ENCODE results near the gene MRTFA.

The MRTFA gene

DNA sequence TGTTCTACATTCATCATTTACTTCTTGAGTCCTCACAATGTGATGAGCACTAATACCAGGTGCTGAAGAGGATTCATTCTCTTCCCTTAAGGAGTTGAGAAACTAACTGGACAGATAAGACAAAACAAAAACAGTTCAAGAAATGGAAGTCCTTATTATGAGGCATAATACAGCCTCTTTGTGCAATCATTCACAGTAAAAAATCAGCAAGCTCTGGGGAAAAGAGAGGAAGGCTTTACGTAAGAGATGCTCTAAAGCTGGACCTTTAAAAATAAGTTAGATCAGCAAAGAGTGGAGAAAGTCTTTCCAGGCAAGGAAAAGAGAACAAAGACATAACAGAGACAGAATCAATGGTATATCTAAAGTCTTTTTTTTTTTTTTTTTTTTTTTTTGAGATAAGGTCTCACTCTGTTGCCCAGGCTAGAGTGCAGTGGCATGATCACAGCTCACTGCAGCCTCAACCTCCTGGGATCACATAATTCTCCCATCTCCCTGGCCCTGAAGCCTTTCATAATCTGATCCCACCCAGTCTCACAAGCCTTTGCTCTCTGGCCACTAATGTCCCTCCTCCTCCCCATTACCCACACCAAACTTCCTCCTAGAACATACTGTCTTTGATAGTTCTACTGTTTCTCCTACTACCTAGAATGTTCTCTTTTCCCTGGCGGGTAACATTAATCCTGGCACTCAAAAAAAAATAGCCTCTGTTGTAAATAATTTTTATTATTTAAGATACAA, 40.9 kb downstream of the MRTFA start:
- no peak overlapping the region for H3K27ac ChIP-seq
- no peak for TF ChIP-seq CTCF (IDR thresholded peaks at IDR 0.05)
- no peaks in the 10 kb centered on the region for H3K36me3 ChIP-seq
- H3K9me3 ChIP-seq: no peaks in the 10 kb centered on the region
- H3K27me3 ChIP-seq: no peaks in the 10 kb centered on the region
- DNase-seq: no peak
- no peak overlapping the region for H3K4me3 ChIP-seq
- peaks cover 0 to 81% (median 22%) of the 10 kb centered on the region in 4 donors for H3K4me1 ChIP-seq
- intact Hi-C loops (cut with DNase I; ENCODE audit: low total_unique reads): no loop called here

DNA sequence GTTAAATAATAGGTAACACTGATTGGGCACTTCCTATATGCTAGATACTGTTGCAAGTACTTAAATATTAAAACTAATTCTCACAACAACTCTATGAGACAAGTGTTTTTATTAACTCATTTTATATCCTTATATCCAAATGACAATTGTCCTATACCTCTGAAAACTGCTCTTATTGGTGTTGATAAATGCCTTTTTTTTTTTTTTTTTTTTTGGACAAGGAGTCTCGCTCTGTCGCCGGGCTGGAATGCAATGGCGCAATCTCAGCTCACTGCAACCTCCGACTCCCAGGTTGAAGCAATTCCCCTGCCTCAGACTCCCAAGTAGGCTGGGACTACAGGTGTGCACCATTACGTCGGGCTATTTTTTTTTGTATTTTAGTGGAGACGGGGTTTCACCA, 41.6 kb downstream of the MRTFA start:
- peaks cover 0 to 73% (median 22%) of the 10 kb centered on the region in 4 donors for H3K4me1 ChIP-seq
- H3K27me3 ChIP-seq: no peaks in the 10 kb centered on the region
- DNase-seq: no peak
- no peaks in the 10 kb centered on the region for H3K9me3 ChIP-seq
- no peak for TF ChIP-seq CTCF (IDR thresholded peaks at IDR 0.05)
- intact Hi-C loops (cut with DNase I; ENCODE audit: low total_unique reads): no loop called here
- H3K27ac ChIP-seq: no peak overlapping the region
- no peak overlapping the region for H3K4me3 ChIP-seq
- no peaks in the 10 kb centered on the region for H3K36me3 ChIP-seq

DNA sequence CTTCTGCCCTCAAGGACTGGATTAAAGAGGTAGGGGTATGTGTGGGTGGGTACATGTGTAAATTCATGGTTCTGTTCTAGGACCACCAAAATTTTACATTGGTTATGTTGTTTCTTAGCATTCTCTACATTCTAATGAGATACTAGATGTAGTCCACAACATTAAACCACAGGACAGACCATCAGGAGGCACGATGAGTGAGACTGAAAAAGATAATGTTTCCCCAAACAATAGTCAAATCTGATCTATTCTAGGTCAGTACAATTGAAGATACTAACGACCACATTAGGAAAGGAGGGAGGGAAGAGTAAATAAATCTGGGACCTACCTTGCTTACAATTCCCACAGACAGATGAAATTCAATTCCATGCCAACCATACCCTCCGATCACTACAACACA, 42.2 kb downstream of the MRTFA start:
- H3K4me3 ChIP-seq: no peak overlapping the region
- peaks cover 0 to 69% (median 22%) of the 10 kb centered on the region in 4 donors for H3K4me1 ChIP-seq
- TF ChIP-seq CTCF (IDR thresholded peaks at IDR 0.05): no peak
- H3K36me3 ChIP-seq: no peaks in the 10 kb centered on the region
- no peaks in the 10 kb centered on the region for H3K9me3 ChIP-seq
- no peak overlapping the region for H3K27ac ChIP-seq
- DNase-seq: no peak
- H3K27me3 ChIP-seq: no peaks in the 10 kb centered on the region
- intact Hi-C loops (cut with DNase I; ENCODE audit: low total_unique reads): no loop called here

DNA sequence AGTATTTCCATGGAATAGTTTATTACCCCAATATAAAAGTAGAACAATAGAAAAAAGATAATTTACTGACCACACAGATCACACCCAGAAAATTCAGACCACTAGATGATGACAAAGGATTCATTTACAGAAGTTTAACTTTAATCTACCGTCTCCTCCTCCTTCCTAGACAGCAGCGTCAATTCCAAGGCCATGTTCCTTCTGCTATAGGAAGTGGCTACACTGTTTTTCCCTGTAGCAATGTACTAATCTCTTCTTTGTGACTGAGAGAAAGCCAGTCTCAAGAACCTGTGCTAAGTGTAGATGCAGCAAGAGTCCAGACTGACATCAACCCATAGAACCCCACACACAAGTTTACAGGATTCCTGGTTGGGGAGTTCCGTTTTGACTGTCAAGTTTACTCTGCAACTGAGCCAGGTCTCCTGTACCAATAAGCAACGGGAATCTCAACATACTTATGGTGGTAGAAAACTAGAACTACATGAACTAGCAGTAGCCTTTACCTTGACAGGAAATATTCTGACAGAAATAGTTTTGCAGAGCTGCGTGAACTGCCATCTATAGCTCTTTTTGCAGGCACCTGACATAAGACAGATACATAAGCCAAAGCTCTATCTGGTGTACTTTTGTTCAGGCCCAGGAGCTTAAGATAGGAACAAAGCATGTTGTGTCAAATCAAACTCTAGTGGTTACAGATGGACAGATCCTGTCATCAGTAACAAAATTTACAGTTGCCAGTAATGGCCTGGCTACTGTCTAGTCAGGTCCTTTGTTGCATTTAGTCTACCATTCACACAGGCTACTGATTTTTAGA, 42.9 kb downstream of the MRTFA start:
- no peak overlapping the region for H3K4me3 ChIP-seq
- no peaks in the 10 kb centered on the region for H3K27me3 ChIP-seq
- no peak for DNase-seq
- H3K9me3 ChIP-seq: no peaks in the 10 kb centered on the region
- H3K4me1 ChIP-seq: peaks cover 0 to 71% (median 24%) of the 10 kb centered on the region in 4 donors
- no peak overlapping the region for H3K27ac ChIP-seq
- no peaks in the 10 kb centered on the region for H3K36me3 ChIP-seq
- no peak for TF ChIP-seq CTCF (IDR thresholded peaks at IDR 0.05)
- intact Hi-C loops (cut with DNase I; ENCODE audit: low total_unique reads): no loop called here

DNA sequence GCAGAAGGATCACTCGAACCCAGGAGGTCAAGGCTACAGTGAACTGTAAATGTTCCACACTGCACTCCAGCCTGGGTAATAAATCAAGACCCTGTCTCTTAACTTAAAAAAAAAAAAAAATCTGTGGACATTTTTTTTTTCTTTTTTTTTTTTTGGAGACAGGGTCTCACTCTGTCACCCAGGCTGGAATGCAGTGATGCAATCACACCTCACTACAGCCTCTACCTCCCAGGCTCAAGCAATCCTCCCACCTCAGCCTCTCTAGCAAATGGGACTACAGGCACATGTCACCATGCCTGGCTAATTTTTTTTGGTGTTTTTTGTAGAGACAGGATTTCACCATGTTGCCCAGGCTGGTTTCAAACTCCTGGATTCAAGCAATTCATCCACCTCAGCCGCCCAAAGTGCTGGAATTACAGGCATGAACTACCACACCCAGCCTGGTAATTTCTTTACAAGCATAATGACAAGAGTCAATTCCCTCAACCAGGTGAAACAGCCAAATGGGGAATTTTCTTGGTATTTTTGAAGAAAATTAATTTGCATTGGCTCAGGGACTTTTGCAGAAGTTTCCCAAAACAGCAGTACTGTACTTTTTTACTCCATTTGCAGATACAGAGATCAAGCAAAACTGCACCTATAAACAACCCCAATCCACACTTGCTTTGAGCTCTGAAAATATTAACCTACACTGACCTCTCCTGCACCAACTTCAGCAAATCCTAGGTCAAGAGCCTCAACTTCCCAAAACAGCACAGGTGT, 44.0 kb downstream of the MRTFA start:
- intact Hi-C loops (cut with DNase I; ENCODE audit: low total_unique reads): no loop called here

More for the DNA sequence above, 44.0 kb downstream of the MRTFA start:
- TF ChIP-seq CTCF (IDR thresholded peaks at IDR 0.05): no peak
- Histone ChIP-seq H3K36me3 (no peaks in the 10 kb centered on the region), H3K9me3 (no peaks in the 10 kb centered on the region), H3K27ac (no peak overlapping the region), H3K4me3 (no peak overlapping the region), H3K27me3 (no peaks in the 10 kb centered on the region), H3K4me1 (peaks cover 0 to 63% (median 20%) of the 10 kb centered on the region in 4 donors)
- no peak for DNase-seq

Data from tibial artery (tissue), 4 donors.